NCI-H345 treated with DMSO at 0.1 percent for 48 hours (cell line): Measurements from ENCODE around the gene UGT1A4.

Experiments
- DNase-seq: peaks from one replicate; lab custom pipeline; 2025; ENCODE audit not compliant: unreplicated experiment; lab: John Stamatoyannopoulos, UW

UGT1A4 gene

GRCh38 chr2:233807966-233808935, 89.7 kb downstream of the UGT1A4 start:
- DNase-seq = no peak

GRCh38 chr2:233810385-233810784, 91.8 kb downstream of the UGT1A4 start:
- no peak for DNase-seq

GRCh38 chr2:233811087-233811486, 92.6 kb downstream of the UGT1A4 start:
- no peak for DNase-seq

GRCh38 chr2:233811732-233812131, 93.2 kb downstream of the UGT1A4 start:
- DNase-seq = no peak

GRCh38 chr2:233813236-233814055, 94.9 kb downstream of the UGT1A4 start:
- no peak for DNase-seq

- no peak for DNase-seq
These were observed 95.7 kb downstream of the UGT1A4 start for GRCh38 chr2:233814056-233814835.

GRCh38 chr2:233815861-233816260, 97.3 kb downstream of the UGT1A4 start:
- no peak for DNase-seq

- DNase-seq = no peak
These were observed 97.8 kb downstream of the UGT1A4 start for GRCh38 chr2:233816334-233816733.

- no peak for DNase-seq
These were observed 98.2 kb downstream of the UGT1A4 start for GRCh38 chr2:233816771-233817170.

- DNase-seq = no peak
These were observed 98.9 kb downstream of the UGT1A4 start for GRCh38 chr2:233817361-233817911.

- DNase-seq = no peak
These were observed 99.6 kb downstream of the UGT1A4 start for GRCh38 chr2:233817995-233818638.

GRCh38 chr2:233818639-233819621, 100.4 kb downstream of the UGT1A4 start:
- no peak for DNase-seq

- no peak for DNase-seq
These were observed 101.6 kb downstream of the UGT1A4 start for GRCh38 chr2:233819884-233820773.

GRCh38 chr2:233820774-233821105, 102.2 kb downstream of the UGT1A4 start:
- no peak for DNase-seq

- DNase-seq = no peak
These were observed 102.7 kb downstream of the UGT1A4 start for GRCh38 chr2:233821196-233821595.

GRCh38 chr2:233821709-233822100, 103.2 kb downstream of the UGT1A4 start:
- DNase-seq = no peak

GRCh38 chr2:233822101-233822771, 103.7 kb downstream of the UGT1A4 start:
- no peak for DNase-seq
